ENCODE data around the gene EFCC1.

The EFCC1 gene

GRCh38 chr3:129038121-129038855, 37.2 kb downstream of the EFCC1 start:
- TF ChIP-seq ZNF274 (IDR thresholded peaks at IDR 0.05; ENCODE audit: low read depth, low read length), result no peak
- no peak overlapping the region for H3K4me3 ChIP-seq (ENCODE audit: low read length)

GRCh38 chr3:129039271-129040038, 38.4 kb downstream of the EFCC1 start:
- no peak for TF ChIP-seq ZNF274 (IDR thresholded peaks at IDR 0.05; ENCODE audit: low read depth, low read length)
- H3K4me3 ChIP-seq (ENCODE audit: low read length), result no peak overlapping the region

DNA sequence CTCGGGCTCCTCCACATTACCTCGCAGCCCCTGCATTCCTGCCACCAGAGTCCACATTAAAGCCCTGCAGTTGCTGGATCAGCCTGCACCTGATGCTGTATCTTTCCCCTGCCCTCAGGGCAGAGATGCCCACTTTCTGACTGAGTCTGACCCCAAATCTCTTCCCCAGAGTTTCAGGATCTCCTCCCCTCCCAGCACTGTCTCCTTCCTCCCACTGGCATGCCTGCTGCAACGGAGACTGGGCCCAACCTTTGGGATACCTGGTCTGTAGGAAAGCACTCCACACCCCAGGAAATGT, 38.9 kb downstream of the EFCC1 start:
- no peak overlapping the region for H3K4me3 ChIP-seq (ENCODE audit: low read length)
- TF ChIP-seq ZNF274 (IDR thresholded peaks at IDR 0.05; ENCODE audit: low read depth, low read length), result no peak

DNA sequence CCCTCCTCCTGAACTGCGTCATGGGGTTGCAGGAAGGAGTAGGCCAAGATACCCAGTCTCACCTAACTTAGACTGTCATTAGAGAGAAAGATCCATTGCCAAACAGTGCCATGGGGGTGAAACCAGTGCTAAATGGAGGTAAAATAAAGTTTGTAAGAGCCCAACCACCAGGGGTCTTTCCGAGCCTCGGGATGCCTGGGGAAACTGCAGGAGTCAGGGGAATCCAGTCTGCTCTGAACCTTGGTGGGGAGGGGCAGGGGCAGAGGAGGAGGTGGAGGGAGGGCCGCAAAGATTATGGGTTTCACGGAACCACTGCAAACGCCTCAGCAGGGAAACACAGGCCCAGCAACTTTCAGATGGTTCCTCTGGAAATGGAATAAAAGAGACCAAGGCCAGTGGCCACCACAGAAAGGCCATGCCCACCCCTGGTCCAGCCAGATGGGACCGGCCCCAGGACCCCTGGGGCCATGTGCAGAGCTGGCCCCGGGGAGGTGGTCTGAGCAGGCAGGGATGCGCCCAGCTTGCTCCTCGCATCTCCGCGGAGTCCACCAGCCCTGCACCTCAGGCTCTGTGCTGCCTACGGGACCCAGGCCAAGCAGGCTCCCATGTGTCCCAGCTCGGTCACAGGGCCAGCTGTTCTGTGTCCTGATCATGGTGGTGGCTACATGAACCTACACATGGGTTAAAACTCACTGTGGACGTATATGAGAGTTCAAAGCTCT, 39.6 kb downstream of the EFCC1 start:
- no peak for TF ChIP-seq ZNF274 (IDR thresholded peaks at IDR 0.05; ENCODE audit: low read depth, low read length)

GRCh38 chr3:129045675-129046036, 44.6 kb downstream of the EFCC1 start:
- no peak overlapping the region for H3K4me3 ChIP-seq (ENCODE audit: low read length)
- TF ChIP-seq ZNF274 (IDR thresholded peaks at IDR 0.05; ENCODE audit: low read depth, low read length), result no peak

More for the DNA sequence above, 39.6 kb downstream of the EFCC1 start:
- no peak overlapping the region for H3K4me3 ChIP-seq (ENCODE audit: low read length)

GRCh38 chr3:129046037-129046731, 45.1 kb downstream of the EFCC1 start:
- no peak for TF ChIP-seq ZNF274 (IDR thresholded peaks at IDR 0.05; ENCODE audit: low read depth, low read length)
- no peak overlapping the region for H3K4me3 ChIP-seq (ENCODE audit: low read length)

DNA sequence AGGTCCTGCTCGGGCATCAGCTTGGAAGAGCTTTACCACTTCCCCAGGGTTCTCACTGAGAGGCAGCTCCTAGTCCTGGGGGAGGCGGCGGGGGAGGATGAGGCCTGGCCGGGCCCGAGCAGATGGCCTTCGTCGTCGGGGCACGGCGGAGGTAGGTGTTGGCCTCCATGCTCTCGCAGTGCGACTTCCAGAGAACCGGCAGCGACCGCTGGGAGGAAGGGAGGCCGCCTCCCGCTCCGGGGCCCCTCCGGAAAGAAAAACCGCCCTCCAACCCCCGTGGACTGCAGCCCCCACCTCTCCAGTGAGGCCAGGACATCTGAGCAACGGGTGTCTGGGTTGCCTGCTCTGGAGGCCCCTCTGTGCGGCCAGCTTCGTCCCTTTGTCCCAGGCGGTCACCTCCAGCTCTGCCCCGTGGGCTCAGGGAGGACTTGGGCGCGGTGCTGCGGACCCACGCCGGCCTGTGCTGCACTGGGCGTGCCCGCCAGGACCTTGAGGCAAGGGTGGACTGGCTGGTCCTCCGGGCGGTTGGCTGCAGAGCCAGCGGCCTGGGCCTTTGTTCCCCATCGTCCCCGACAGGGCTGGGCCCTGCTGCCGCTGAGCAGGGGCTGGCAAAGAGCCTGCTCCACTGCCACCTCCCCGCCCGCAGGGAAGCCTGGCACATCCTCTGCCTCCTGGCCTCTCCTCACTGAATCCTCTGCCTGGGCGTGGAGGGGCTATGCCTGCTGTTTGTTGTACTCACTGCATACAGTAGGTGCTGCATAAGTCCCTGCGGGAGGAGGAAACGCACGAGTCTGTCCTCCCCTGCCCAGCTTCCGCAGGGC, 45.8 kb downstream of the EFCC1 start:
- H3K4me3 ChIP-seq (ENCODE audit: low read length), result no peak overlapping the region
- no peak for TF ChIP-seq ZNF274 (IDR thresholded peaks at IDR 0.05; ENCODE audit: low read depth, low read length)

GRCh38 chr3:129047553-129047839, 46.4 kb downstream of the EFCC1 start:
- TF ChIP-seq ZNF274 (IDR thresholded peaks at IDR 0.05; ENCODE audit: low read depth, low read length), result no peak
- no peak overlapping the region for H3K4me3 ChIP-seq (ENCODE audit: low read length)

DNA sequence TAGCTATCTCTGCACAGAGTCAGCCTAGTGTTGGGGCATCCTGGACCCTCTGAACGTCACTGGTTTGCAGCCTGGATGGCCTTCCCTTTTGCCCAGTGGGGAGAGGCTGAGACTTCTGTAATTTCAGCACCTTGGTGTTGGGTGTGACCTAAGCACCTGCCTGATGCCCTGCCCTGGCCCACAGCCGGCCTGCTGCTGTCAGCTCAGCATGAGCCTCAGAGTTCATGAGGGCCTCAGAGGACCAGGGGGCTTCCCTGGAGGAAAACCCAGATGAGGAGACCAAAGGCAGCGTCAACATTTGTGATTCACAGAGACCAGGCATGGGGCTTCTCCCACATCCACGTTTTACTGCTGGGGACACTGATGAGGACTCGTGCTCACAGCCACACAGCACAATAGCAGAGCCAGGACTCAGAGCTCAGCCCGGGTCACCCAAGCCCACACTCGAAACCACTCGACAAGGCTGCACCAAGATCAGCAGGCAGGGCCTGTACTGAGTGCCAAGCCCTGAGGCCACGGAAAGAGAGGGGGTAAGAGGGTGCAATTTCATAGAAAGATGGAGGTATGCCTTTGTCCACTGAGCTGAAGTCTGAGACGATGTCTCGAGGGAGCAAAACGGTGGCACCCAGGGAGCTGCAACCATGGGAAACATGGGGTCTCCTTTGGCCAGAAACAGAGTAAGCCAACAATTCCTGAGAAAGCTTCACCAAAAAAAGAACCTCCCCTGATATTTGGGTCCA, 49.6 kb downstream of the EFCC1 start:
- no peak for TF ChIP-seq ZNF274 (IDR thresholded peaks at IDR 0.05; ENCODE audit: low read depth, low read length)
- H3K4me3 ChIP-seq (ENCODE audit: low read length), result no peak overlapping the region

DNA sequence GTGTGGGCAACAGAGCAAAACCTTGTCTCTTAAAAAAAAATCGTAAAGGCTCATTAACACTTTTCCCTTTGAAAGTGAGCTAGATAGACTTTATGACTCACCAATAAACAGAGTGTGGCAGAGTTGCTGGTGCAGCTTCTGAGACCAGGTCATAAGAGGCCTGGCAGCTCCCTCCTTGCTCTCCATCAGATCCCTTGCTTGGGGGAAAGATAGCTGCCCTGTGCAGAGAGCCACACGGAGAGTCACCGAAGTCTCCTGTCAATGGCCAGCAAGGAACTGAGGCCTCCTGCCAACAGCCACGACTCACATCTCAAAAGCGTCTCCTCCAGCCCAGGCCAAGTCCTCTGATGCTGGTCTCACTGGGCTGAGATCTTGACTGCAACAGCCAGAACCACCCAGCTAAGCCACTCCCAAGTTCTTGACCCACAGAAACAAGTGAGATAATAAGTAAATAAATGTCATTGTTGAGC, 50.8 kb downstream of the EFCC1 start:
- TF ChIP-seq ZNF274 (IDR thresholded peaks at IDR 0.05; ENCODE audit: low read depth, low read length), result no peak

DNA sequence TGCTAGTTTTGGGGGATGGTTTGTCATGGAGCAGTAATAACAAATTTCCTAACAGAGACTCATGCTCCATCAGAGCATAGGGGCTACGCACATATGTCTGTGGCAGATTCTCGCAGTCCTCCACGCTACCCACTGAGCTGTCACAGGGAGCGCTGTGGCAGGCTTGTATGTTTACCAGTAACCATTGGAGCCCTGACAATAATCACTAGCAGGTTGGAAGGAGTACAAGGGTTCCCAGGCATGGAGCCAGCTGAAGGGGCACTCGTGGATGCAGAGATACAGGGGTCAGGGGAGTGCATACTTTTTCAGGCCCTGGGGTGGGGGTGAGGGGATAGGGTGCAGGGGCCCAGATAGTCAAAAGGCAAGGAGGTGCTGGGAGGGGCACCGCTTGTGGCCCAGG, 51.6 kb downstream of the EFCC1 start:
- no peak overlapping the region for H3K4me3 ChIP-seq (ENCODE audit: low read length)
- no peak for TF ChIP-seq ZNF274 (IDR thresholded peaks at IDR 0.05; ENCODE audit: low read depth, low read length)

More for the DNA sequence above, 50.8 kb downstream of the EFCC1 start:
- H3K4me3 ChIP-seq (ENCODE audit: low read length), result no peak overlapping the region

- no peak overlapping the region for H3K4me3 ChIP-seq (ENCODE audit: low read length)
- TF ChIP-seq ZNF274 (IDR thresholded peaks at IDR 0.05; ENCODE audit: low read depth, low read length), result no peak
Measured at GRCh38 chr3:129054605-129055104, 53.6 kb downstream of the EFCC1 start.
